Measurements from ENCODE around the gene TNS2. TPM values are rescaled to one million over a fixed set of nuclear protein-coding genes. Genes with fewer than 3 reads are reported as not detected.
A peak's percentile ranks its signal among the peaks of the same experiment; 100 is the strongest.

TNS2 gene
- total and polyA plus RNA-seq, 10 of the 15 experiments (the other 5 are each of a cell fraction or from before 2014, with no cell fraction given): 0.03 to 0.72 (median 0.16) TPM; not detected in 4

DNA sequence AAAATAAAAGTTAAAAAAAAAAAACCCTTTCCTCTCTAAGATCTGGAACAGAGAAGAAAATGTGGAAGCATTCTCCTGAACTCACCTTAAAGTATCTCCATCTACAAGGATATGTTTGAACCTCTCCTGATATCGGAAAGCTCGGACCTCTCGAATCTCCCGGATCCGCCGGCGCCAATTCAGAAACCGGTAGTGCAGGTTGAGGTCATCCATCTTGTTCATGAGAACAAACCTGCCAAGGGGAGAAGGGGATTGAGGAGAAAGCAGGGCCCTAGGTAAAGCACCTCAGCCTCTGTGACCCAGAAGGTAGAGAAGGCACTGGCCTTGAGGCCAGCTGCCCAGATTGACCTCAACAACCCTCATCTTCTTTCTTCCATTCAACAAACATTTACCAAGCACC is 27.2 kb downstream of the TNS2 start (continued):
- TF ChIP-seq SRF (IDR thresholded peaks at IDR 0.05; ENCODE audit: low read depth in 2 of 2, low read length in 2 of 2): no peak
- no peak for TF ChIP-seq RBBP5 (conservative IDR thresholded peaks at IDR 0.05)
- no peak for TF ChIP-seq MEF2A (IDR thresholded peaks at IDR 0.05; ENCODE audit: insufficient read depth, low read depth, low read length)
- TF ChIP-seq NR2C2 (IDR thresholded peaks at IDR 0.05; ENCODE audit: borderline replicate concordance, control insufficient read depth, insufficient read length, low read depth): no peak

DNA sequence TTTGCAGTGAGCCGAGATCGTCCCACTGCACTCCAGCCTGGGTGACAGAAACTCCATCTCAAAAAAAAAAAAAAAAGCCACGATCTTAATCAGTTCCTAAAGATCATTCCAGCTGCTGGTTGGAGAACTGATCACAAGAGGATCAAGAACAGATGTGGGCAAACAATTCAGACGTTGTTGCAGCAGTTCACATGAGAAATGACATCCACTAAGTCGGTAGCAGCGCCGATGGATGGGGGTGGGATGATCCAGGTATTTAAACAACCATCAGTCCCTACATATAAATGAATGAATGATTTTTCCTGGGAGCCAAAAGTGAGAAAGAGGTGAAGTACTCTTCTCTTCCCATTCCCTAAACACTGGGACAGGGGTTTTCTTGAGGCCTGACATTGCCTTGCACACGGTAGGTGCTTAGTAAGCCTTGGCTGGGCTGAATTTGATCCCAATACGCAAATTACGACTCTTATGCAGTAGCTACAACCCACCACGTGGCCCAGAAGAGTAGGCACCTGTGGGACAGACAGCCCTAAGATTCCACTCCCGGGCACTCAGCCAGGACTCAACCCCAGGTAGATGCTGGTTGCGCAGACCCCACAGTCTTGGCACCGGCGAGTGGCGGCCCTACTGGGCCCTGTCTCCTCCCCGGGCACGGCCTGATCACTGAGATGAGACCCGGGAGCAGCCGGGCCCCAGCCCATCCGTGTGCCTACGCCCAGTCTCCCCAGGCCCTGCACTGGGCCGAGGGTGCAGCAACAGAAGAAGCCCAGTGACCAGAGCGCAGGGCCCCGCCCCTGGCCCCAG is 28.8 kb downstream of the TNS2 start:
- Histone ChIP-seq H3K4me1 (ENCODE audit: control insufficient read depth, insufficient read depth, low read length) (no peaks in the 10 kb centered on the region; the same call in none of the 2 replicates), H3K36me3 (ENCODE audit: control insufficient read depth in 2 of 2, insufficient read depth in 2 of 2, low read length in 1 of 2) (peaks cover 2 to 4% of the 10 kb centered on the region in 2 experiments; a peak in 3 of 4 replicates), H3K27me3 (replicated peaks in 1 of 2; ENCODE audit: control insufficient read depth in 2 of 2, insufficient read depth in 2 of 2, low read length in 1 of 2) (no peaks in the 10 kb centered on the region), H3K9ac (ENCODE audit: control insufficient read depth, insufficient read depth, low read length) (peak overlapping the region; percentile 87), H3K79me2 (ENCODE audit: control insufficient read depth, insufficient read depth, low read length) (peaks cover 6% of the 10 kb centered on the region), H2AFZ (ENCODE audit: control insufficient read depth, low read depth, low read length) (peak overlapping the region; percentile 61), H3K27ac (ENCODE audit: control insufficient read depth, insufficient read depth) (peak overlapping the region; percentile 61; the same call in 1 of the 2 replicates), H3K9me3 (replicated peaks; ENCODE audit: control insufficient read depth, insufficient read depth, low read length) (no peaks in the 10 kb centered on the region), H3K4me2 (ENCODE audit: control insufficient read depth, insufficient read depth) (peak overlapping the region; percentile 93), H3K4me3 (peak overlapping the region; percentile 90), H4K20me1 (ENCODE audit: control insufficient read depth, insufficient read depth) (no peaks in the 10 kb centered on the region)
- SMC1A ChIA-PET (ENCODE audit: uncharacterized antibody, unreplicated experiment): interaction anchor here (0.6 to 4.6 kb wide), 9 partner anchors 12 to 208 kb away, joined by 3 to 19 read pairs (median 3); partner anchors contain the start of gene SOAT2
- FAIRE-seq (no peak), DNase-seq (ENCODE audit: low read depth, low spot score) (no peak), ATAC-seq (peak; percentile 46)
- CTCF ChIA-PET: interaction anchor here (0.6 to 13.2 kb wide), 12 partner anchors 12 to 1436 kb away, joined by 3 to 177 read pairs (median 3); partner anchors contain the start of genes IGFBP6 and SOAT2
- TSS peak; percentile 57 for BruUV-seq (replicated peaks)
- WGBS (ENCODE audit: insufficient coverage, insufficient replicate concordance, low lambda C conversion rate, missing lambda C conversion rate): 28% methylated on average over 24 of the region's 25 CpGs
- in situ Hi-C loops (cut with MboI) (no loop called here), intact Hi-C loops (cut with micrococcal nuclease; ENCODE audit: unreplicated experiment) (loop anchor here (2.0 kb wide), 1 partner anchor 72 kb away; the partner anchor contains the start of gene EIF4B)
- TF ChIP-seq, protein P1, sequence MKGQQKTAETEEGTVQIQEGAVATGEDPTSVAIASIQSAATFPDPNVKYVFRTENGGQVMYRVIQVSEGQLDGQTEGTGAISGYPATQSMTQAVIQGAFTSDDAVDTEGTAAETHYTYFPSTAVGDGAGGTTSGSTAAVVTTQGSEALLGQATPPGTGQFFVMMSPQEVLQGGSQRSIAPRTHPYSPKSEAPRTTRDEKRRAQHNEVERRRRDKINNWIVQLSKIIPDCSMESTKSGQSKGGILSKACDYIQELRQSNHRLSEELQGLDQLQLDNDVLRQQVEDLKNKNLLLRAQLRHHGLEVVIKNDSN (IDR thresholded peaks at IDR 0.05; ENCODE audit: borderline replicate concordance, extremely low read length, insufficient read depth, low read depth, low read length): peak; percentile 63
- TF ChIP-seq SREBF2 (IDR thresholded peaks at IDR 0.05; ENCODE audit: low read length) (no peak), KLF5 (IDR thresholded peaks at IDR 0.05; ENCODE audit: partially characterized antibody) (no peak), MXI1 (IDR thresholded peaks at IDR 0.05; ENCODE audit: low read depth, low read length) (0 out of 2 replicates have a peak, but pooled peaks have one; percentile 25), HSF1 (IDR thresholded peaks at IDR 0.05; ENCODE audit: low read depth, low read length) (no peak), NKRF (conservative IDR thresholded peaks at IDR 0.05) (peak; percentile 61; the same call in 1 of the 2 replicates), RAD51 (IDR thresholded peaks at IDR 0.05) (no peak), EED (IDR thresholded peaks at IDR 0.05; ENCODE audit: low read depth) (no peak), MYC (IDR thresholded peaks at IDR 0.05; ENCODE audit: insufficient read depth, insufficient read length, insufficient replicate concordance, low read length, severe bottlenecking) (peak; percentile 54)
- TF ChIP-seq, protein P2, sequence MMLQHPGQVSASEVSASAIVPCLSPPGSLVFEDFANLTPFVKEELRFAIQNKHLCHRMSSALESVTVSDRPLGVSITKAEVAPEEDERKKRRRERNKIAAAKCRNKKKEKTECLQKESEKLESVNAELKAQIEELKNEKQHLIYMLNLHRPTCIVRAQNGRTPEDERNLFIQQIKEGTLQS (IDR thresholded peaks at IDR 0.05; ENCODE audit: borderline replicate concordance, extremely low read depth, low read depth, low read length): no peak
- RAD21 ChIA-PET (ENCODE audit: unreplicated experiment): interaction anchor here (0.7 to 4.1 kb wide), 13 partner anchors 12 to 673 kb away, joined by 3 to 25 read pairs (median 3); partner anchors contain the start of genes ATP5MC2, CISTR, EIF4B and SOAT2
- POLR2A ChIA-PET: interaction anchor here (0.6 to 2.5 kb wide), 14 partner anchors 10 to 1098 kb away, joined by 3 to 12 read pairs (median 6); partner anchors contain the start of genes EIF4B, ESPL1, IGFBP6 and SOAT2

Data from GM12878 (cell line).